NCI-H187 (cell line): ENCODE measurements around the gene STARD8.
"Not testable (repeated sequence)": the region's sequence is repeated elsewhere in the genome, so short reads cannot be mapped to it uniquely, and the experiment has no call there.

Source experiments
- DNase-seq, 2 experiments: peaks; one replicate each; lab custom pipeline; 2025; lab: John Stamatoyannopoulos, UW

The STARD8 gene

GRCh38 chrX:68647156-68647957 lies at the start of gene STARD8:
Gene STARD8 (plus strand): TSS chrX:68647666. CDS start chrX:68647883, 217 bp downstream.
- DNase-seq: no peak

- no peak for DNase-seq
Measured at GRCh38 chrX:68598841-68599240, 48.6 kb upstream of the STARD8 start.

- DNase-seq: no peak
Measured at GRCh38 chrX:68599256-68600152, 48.0 kb upstream of the STARD8 start.

- DNase-seq: not testable (repeated sequence)
Measured at GRCh38 chrX:68604216-68604615, 43.2 kb upstream of the STARD8 start.

- DNase-seq: not testable (repeated sequence)
Measured at GRCh38 chrX:68614733-68615132, 32.7 kb upstream of the STARD8 start.

- DNase-seq: no peak
Measured at GRCh38 chrX:68627986-68628385, 19.5 kb upstream of the STARD8 start.

GRCh38 chrX:68629936-68630335 lies 17.5 kb upstream of the STARD8 start:
- DNase-seq: not testable (repeated sequence)

GRCh38 chrX:68631336-68631735 lies 16.1 kb upstream of the STARD8 start:
- DNase-seq: no peak

- DNase-seq: no peak
Measured at GRCh38 chrX:68632491-68632890, 15.0 kb upstream of the STARD8 start.

GRCh38 chrX:68633981-68634380 lies 13.5 kb upstream of the STARD8 start:
- no peak for DNase-seq

GRCh38 chrX:68634649-68635227 lies 12.7 kb upstream of the STARD8 start:
- no peak for DNase-seq

- no peak for DNase-seq
Measured at GRCh38 chrX:68640661-68641060, 6.8 kb upstream of the STARD8 start.

GRCh38 chrX:68644861-68645260 lies 2.6 kb upstream of the STARD8 start:
- no peak for DNase-seq

GRCh38 chrX:68646421-68646820 lies 1.0 kb upstream of the STARD8 start:
- no peak for DNase-seq

GRCh38 chrX:68648960-68649359 lies 1.5 kb downstream of the STARD8 start:
- no peak for DNase-seq

GRCh38 chrX:68650491-68650890 lies 3.0 kb downstream of the STARD8 start:
- DNase-seq: no peak

- no peak for DNase-seq
Measured at GRCh38 chrX:68651110-68651509, 3.6 kb downstream of the STARD8 start.

- no peak for DNase-seq
Measured at GRCh38 chrX:68652326-68653170, 5.1 kb downstream of the STARD8 start.

GRCh38 chrX:68654693-68655092 lies 7.2 kb downstream of the STARD8 start:
- DNase-seq: no peak

GRCh38 chrX:68656473-68656872 lies 9.0 kb downstream of the STARD8 start:
- not testable (repeated sequence) for DNase-seq

- no peak for DNase-seq
Measured at GRCh38 chrX:68658530-68658929, 11.1 kb downstream of the STARD8 start.

GRCh38 chrX:68659385-68659784 lies 11.9 kb downstream of the STARD8 start:
- DNase-seq: no peak
